ENCODE results near the gene THADA.

THADA gene

DNA sequence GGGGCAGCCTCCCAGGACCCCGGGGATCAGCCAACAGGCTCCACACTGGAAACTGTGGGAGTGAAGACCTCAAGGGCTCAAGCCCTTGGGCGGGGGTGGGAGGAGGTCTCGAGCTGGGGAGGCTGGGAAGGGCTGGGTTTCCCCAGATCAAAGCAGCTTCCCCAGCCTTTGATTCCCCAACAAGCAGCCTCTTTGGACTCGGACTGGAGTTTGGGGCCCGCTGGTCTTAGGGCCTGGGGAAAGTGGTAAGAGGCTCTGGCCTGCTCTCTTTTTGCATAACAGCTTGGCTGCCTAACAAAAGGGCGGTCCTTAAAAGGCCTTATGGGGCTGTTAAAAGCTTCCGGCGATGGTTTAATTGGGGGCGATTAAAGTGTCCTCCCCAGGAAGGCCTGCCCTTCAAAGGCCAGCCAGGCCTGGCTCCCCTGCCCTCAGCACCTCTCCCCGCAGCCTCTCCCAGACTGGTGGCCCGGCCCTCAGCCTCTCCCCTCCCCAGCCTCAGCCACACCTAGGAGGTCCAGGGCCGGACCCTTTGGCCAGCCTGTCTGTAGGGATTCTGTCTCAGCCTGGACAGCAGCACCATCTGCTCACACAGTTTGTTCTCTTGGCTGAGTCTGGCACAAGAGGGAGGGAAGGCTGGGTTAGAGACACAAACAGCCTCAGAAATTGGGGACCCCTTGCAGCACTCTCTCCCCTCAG lies 409.0 kb downstream of the THADA start:
- no peak for DNase-seq (ENCODE audit: low spot score)

GRCh38 chr2:43186321-43186678 lies 409.5 kb downstream of the THADA start:
- no peak for DNase-seq (ENCODE audit: low spot score)

DNA sequence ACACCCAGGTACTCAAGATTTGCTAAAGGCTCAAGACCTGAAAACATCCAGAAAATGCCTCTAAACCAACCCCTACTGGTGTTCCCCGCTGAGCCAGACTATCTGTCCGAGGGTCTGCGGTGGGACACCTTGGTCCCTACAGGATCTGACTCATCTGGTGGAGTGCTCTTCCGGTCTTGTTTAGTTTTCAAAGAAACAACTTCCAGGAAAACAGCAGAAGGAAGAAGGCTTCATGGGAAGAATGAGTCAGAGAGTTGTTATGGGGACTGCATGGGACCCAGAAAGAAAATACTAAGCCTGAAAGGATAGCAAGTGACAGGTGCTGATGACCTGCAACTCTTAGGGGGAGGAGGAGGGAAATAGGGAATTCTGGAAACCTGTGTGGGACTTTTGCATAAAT lies 410.7 kb downstream of the THADA start:
- no peak for DNase-seq (ENCODE audit: low spot score)

DNA sequence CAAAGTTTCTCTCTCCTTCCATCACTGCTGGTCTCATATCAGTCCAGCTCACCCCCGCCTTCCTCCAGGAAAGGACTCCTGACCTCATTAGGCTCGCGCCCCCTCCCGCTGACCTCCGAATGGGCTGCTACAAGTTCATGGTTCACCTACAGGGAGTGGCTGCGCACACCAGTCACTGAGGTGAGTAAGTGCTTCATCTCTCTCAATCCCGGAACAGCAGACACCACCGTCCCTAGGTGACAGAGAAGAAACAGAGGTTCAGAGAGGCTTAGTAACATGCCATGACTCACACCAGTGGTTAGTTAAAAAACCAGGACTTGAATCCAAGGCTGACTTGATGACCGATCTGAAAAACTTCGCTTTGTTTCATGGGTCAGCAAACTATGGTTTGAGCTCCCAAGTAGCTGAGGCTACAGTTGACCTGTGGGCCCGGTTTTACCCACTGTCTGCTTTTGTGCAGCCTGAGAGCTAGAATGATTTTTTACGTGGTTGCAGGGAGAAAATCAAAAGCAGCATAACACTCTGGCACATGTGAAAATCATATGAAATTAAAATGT lies 411.4 kb downstream of the THADA start:
- no peak for DNase-seq (ENCODE audit: low spot score)

DNA sequence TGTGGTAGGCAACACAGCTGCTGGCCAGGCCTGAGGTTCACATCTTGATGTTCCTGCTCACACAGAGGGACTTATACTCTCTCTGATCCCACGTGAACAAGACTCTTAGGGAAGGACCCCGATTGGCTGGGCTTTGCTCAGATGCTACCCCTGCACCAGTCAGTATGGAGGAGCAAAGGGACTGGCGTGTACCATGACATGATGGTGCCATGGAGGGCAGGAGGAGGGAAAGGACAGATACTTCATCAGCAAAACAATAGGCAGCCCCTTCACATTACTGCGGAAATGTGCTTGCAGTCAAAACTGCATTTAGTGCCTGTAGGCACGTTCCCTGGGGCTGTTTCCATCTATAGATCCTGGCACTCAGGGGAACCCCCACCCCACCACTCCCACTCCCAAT lies 412.1 kb downstream of the THADA start:
- no peak for DNase-seq (ENCODE audit: low spot score)

DNA sequence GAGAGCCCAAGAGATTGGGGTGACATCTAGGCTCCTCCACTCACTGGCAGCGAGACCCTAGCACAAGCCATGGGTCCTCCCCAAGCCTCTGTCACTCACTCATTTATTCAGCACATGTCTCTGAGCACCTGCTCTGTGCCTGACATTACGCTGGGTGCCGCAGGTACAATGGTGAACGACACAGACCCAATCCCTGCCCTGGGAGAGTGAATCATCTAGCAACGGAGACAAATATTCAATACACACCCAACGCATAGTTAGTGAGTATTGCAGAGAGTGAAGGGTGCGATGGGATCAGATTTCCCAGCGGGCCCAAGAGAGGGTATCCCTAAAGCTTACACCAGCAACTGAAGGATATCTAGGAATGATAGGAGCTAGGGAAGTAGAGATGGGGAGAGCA lies 414.9 kb downstream of the THADA start:
- no peak for DNase-seq (ENCODE audit: low spot score)
